HuH-7.5 (cell line): Measurements from ENCODE around the gene CLBA1.

Experiments
- DNase-seq: peaks from one replicate; pipeline ENCODE4 v3.0.0; 2011; ENCODE audit warnings: low spot score

CLBA1 gene

DNA sequence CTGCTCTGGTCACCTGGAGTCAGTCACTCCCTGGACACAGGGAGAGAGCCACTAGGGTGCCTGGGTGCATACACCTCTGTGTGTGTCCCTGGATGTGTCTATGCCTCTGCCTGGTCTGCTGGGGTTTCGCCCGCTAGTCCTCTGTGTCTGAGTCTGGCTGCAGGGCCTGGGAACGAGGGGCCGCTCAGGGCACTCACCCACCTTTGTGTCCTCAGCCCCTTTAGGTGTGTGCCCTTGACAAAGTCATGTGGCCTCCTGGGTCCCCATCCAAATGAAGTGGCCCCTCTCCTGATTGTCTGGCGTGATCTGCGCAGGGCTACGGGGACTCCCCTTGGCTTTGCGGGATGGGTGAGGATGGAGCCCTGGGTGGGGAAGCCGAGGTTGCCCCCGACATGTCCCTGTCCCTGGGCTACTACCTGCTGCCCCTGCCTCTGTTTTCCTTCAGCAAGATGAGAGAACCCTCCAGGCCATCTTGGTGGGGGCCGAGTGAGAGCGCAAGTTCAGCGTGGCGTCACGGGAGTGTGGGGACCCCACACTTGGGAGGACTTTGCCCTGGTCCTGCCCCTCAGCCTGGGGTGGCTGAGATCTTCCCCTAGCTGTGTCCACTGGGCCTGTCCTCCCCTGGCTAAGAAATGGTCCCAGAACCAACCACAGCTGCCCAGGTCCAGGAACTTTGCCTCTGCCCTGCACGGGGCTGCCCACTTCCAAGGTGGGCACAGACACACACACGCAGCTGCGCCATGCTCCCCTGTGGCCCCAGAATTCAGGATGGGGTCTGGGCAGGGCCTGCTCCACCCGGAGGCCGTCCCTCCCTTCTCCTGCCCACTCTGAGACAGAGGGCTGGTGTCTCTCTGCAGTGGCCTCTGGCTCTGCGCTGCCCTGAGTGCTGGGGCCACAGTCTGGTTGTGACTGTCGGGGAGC, 4.7 kb upstream of the CLBA1 start:
- no peak for DNase-seq

DNA sequence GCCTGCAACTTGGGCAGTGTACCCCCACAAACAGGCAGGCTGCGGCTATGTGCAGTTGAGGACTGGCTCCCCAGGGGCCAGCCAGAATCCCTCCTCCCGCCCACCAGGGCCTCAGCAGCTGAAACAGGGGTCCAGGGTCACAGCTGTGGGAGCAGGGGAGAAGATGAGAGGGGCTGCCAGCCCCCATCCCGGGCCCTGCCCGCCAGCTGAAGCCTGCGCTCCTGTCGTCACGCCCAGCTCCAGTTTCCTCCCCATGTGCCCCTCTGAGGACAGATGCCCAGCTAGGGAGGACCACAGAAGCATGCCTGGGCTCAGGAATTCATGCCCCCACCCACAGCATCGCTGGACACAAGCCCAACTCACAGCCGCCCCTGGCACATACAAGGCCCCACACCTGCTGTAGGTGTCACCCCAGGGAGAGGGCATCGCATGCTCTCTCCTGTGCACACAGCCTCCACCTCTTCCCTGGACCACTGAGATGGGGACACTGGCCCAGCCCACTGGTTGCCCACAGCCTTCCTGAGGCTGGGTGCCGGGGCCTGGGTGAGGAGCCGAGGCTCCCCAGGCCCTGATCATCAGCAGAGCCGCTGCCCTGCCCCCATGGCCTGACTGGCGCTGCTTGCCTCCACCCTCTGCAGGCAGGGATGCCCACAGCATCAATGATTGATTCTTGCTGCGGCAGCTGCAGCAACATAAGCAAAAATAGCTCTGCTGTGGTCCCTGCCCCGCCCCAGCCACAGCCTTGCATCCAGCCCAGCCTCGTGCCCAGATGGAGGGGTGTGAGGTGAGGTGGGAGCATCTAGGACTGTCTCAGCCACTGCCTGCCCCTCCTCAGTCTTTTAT, 3.7 kb upstream of the CLBA1 start:
- no peak for DNase-seq

DNA sequence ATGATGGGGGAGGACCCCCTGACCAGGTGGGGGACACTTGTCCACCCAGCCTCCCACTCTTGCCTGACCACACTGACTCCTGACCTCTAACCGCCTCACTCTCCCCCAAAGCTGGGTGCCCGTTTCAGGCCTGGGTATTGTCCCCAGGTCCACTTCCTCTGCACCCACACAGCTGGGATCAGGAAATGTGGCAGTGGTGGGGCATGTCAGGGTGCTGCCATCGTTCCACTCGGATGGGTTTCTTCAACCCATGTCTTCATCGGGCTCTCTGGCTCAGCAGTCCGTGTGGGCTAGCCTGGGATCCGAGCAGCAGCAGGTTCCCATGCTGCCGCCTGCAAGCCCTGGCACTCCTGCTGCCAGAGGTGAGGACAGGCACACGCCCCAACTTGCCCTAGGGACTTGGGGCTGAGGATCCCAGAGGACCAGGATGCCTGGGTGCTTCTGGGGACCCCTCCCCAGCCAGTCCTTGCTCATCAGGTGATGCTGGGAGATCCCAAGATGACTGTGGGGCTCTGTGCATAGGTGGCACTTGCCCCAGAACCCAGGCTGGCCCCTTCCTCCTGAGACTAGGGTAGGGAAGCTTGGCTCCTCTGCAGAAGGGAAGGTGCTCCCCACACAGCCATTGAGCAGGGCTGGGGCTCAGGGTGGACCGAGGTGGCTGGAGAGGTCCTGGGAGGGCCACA, 2.9 kb upstream of the CLBA1 start:
- DNase-seq = no peak

DNA sequence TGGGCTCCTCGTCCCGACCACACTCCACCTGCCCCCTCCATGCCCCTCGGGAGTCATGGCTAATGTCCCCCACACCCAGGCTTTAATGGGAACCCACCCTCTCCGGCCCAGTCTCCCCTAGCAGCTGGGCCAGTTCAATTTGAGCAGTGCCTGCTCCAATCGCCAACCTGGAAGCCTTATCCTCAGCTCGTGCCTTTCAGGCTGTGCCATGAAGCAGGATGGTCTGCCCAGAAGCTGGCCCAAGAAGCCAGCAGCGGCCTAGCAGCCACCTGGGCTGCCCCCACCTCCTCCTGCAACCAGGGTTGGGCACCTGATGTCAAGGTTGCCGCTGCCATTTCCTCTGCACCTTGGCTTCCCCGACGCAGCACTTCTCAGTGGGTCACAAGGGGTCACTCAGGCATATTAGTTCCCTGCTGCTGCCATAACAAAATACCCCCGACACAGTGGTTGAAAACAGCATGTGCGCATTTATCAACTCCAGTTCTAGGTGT, 2.3 kb upstream of the CLBA1 start:
- no peak for DNase-seq

DNA sequence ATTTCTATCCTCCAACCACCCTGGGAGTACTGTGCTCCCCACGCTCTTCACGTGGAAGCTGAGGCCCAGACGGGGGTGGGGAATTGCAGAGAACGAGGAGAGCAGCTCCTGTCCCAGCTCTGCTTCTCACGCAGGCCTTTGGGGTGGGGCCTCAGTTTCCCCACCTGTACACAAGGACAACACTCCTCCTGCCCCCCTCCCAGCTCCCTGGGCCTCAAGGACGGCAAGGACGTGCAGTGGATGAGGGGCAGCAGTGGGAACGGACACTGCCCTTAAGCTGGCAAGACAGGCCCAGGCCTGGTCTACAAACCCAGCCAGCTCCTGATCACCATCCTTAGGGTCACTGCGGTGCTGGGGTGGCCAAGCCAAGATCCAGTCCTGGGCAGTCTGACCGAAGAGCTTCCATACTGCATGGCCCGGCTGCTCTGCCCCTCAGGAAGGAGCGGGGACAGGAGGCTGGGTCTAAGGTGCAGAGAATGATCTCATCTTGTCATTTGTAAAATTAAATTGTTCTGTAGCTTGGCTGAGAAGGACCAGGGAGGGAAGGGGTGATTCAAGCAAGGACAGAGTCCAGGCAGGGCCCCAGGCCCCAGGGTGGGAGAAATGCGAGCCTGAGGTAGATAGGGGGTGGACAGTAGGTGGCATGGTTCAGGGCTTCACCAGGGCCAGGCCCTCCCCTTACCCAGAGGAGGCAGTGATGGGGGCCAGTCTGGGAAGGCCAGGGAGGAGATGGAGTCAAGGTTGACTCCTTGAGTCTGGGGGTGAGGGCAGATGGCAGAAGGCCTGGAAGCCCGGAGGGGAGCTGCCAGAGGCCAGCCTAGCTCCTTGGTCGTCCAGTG, 1.3 kb upstream of the CLBA1 start:
- DNase-seq = no peak

DNA sequence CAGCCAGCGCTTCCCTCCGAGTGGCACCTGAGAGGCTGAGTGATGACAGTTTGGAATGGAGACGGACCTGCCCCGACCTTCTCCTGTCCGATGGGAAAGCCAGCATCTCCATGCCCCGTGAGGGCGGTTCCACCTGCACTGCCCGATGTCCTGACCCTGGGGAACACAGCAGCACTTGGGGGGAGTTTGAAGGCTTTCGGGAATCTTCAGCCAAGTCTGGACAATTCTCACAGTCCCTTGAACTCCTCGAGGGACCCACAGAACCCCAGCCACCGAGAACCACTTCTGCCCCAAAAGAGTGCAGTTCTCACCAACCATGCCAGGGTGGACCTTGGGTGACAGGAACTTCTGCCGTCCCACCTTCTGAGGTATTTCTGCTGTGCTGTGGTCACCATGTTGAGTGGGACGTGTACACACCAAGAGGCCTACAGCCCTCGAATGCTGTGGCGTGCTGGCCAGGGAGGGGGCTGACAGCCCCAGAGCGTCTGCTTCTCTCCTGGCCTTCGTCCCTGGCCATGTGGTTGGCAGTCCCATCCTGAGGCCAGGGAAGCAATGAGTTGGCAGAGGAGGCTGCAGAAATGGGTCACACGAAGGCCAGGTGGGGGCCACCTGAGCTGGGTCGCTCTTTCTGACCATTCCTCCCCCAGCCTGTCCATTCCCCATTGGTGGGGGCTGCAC, 1.0 kb downstream of the CLBA1 start:
- no peak for DNase-seq

DNA sequence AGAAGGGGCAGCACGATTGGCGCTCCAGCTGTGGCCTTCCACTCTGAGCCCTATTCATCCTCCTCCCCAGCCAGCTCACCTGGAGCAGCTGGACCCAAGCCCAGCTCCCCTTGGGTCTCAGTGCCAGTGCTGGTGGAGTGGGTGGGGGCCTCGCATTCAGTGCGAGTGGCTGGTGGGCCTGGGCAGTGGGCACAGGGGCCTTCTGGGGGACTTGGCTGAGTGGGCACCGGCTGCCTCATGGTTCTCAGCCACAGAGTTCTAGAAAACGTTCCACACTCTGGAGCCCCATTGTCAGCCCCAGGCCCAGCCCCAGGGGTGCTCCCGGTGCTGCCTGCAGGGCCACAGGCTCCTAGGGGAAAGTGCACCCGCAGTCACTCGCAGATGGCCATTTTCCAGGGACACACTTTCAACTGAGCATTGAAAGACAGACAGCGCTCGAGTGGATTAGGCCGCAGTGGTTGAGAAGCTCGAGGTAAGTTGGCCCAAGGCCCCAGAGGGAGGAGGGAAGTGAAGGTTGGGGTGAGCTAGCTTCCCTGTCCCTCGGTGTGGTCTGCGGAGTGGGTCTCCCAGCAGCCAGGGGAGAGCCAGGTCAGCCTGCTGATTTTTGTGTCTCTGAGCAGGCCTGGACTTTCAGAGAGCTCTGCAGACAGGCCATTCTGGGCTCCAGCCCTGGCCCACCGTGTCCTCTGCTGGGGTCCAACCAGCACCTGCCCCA, 3.8 kb downstream of the CLBA1 start:
- DNase-seq = no peak

DNA sequence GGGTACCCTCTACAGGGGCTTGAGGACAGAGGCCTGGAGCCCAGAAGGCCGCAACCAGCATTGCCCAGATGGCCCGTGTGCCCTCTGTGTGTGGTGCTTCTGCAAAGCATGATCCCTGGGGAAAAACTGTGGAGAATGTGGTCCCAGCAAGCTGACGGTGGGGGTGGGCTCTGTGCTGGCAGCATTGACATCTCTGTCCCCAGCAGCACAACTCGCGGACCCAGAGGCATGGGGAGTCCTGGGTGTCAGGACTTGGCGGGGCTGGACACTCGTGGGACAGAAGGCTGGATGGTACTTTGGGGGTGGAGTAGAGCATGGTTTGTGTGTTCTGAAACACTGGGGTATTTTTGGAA, 4.3 kb downstream of the CLBA1 start:
- DNase-seq = no peak

DNA sequence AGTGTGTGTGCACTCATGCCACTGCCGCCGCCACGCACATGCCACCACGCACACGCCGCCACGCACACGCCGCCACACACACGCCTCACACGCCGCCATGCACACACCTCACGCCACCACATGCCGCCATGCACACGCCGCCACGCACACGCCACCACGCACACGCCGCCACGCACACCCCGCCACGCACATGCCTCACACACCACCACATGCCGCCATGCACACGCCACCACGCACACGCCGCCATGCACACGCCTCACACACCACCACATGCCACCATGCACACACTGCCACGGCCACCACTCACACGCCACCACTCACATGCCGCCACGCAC, 6.3 kb downstream of the CLBA1 start:
- DNase-seq = no peak

DNA sequence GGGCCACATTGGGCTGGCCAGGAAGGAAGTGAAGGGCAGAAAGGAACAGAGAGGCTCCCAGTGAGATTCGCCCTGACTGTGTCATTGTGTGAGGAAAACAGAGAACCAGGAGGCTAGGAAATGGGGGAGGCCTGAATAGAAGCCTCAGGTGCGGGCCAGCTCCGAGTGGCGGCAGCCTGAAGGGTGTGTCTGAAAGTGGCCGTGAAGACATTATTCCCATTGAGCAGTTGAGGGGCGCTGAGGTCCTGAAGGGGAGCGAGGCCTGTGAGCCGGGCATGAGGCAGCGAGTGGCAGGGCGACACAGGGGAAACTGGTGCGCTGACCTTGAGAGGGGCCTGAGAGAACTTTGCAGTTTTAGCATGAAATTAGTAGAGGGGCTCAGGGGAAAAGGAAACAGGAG, 6.9 kb downstream of the CLBA1 start:
- no peak for DNase-seq

DNA sequence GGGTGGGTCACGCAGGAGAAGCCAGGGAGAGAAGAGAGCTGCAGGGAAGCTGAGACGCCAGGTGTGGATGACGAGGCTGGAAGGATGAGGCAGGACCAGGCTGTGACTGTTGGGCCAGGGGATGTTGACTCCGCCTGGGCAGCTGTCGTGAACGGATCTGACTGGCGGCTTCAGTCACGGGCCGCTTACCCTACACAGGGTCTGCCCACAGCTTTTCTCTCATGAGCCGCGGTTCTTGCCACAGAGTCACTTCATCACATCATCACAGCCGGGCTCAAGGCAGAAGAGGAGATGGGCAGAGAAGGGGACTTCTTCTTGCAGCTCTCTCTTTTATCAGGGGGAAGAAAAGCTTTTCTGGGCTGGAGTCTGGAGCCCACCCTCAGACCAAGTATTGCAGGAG, 7.7 kb downstream of the CLBA1 start:
- DNase-seq = no peak

DNA sequence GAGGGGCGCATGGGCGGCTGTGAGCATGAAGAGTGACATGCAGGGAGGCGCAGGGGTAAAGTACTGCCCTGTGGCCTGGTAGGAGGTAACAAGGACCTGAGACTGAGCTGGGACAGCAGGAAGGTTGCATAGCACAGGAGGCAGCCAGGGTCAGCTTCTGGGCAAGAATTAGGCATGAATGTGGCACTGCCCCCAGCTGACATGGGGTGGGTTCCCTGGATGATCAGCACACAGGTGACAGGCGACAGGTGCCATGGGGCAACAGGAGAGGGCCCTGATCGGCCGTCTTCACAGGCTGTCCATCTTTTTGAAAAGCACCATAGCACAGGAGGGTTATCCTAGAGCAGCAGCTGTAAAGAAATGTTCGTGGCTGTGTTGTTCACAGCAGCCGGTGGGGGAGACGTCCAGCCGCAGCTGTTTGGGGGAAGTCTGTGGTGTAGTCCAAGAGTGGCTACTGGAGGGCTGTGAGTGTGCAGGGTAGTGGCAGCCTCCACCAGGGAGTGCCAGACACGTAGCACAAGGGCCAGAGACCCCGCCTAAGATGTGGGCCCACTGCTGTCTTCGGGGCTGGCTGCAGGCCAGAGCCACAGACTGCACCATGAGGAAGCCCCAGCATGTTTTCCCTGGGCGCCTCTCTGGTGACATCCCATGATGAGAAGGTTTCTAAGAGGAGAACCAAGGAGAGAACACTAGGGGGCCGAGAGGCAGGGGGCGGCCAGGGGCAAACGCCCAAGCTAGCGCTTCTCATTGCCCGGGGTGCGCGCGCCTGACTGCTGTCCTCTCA, 8.4 kb downstream of the CLBA1 start:
- DNase-seq = no peak

DNA sequence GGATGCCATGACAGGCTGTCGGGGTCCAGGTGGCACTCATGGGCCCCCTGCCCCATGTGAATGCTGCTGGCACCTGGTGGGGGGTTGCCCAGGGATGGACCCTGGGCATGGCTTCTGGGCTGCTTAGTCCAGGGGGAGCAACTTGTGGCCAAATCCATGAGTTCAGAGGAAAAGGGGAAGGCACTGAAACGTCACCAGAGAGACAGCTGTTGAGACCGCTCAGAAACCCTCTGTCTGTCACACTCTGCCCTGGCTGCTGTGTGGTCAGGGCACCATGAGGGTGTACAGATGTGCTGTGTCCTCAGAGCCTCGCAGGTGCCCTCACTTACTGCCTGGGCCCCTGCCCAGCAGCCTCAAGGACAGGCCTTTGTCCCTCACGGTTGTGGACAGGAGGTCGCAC, 9.4 kb downstream of the CLBA1 start:
- DNase-seq = no peak

DNA sequence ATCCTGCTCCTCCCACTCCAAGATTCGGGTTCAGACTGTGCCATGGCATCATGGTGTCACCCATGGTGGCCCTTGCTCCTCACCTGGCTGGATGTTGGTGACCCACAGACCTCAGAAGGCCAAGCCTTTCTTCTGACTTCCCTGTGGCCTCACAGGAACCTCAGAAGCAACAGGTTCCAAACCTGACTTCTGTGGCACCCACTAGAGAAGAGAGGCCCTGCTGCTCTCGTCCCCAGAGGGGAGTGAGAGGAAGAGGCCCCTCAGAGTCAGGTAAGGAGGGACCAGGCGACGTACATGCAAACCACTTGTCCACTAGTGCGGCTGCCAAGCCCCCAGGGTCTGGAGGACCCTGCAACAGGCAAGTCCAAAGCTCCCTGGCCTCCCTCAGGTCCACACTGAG, 10.4 kb downstream of the CLBA1 start:
- DNase-seq = no peak

DNA sequence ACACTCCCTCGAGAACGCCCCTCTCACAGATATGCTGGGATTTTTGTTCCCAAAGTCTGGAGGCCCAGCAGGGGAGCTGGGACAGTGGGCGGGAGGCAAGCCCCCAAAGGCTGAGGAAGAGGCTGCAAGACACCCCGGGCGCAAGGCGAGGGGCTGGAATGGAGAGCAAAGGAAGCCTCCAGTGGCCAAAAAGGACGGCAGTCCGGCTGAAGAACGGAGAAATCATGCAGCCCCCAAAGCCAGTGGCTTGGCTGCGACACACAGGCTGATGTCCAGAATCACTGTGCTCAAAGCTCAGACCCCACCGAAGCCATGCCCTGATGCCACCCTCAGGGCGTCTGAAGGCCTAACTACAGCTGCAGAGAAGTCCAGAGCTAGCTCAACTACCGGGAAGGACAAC, 10.9 kb downstream of the CLBA1 start:
- no peak for DNase-seq

DNA sequence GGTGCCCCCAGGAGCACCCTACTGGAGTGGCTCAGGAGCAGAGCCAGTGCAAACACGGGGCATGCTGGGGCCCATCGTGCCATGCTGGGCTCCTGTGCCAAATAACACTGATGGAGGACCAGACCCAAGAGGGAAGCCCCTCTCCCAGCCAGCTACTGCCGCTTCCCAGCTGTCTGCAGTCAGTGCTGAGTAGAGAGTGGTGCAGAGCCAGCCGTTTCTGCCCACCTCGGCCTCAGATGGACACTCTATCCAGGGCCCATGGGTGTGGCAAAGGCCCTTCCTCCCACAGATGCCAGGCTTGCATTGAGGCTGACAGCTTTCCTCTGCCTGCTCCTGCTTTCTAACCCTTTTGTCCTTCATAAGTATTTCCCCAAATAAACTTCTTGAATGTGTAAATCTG, 13.2 kb downstream of the CLBA1 start:
- DNase-seq = no peak

DNA sequence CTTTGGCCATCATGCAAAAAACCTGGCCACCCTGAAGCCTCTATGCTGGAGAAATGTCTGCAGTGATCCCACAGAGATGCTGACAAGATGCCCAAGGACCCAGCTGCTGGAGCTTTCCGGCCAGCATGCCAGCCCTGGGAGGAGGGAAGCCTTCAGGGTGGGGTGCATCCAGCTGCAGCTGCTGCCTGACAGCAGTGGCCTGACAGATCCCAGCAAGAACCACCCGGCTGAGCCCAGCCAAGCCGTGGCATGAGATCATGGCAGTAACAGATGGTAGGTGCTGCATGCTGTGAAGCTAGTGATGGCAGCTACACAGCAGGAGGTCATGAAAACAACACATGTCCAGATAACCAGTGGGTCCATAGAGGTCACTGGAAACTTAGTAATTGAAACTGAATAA, 13.8 kb downstream of the CLBA1 start:
- no peak for DNase-seq

DNA sequence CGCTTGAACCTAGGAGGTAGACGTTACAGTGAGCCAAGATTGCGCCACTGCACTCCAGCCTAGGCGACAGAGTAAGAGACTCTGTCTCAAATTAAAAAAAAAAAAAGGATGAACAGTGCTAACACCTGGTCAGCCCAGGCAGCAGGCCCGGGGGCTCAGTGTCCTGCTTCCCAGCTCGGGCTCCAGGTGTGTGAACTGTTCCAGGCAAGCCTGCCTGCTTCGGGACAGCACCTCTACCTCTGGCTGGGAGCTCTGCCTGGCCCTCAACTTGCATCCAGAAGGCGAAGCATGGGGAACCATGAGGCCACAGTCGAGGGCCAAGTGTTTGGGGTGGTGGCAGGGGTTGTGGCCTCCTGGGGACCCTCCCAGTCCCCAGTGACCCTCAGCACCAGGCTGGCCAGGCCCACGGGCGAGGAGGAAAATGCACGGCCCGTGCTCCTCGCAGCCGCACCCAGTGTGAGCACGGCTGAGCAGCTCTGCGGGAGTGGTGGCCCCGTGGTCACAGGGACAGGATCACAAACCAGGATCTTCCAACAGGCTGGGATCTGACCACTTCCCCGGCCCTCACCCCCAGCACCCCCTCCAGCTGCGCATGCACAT, 19.8 kb downstream of the CLBA1 start:
- no peak for DNase-seq
